HG03135 (cell line): ENCODE measurements around the gene TYW1B.
"Not testable (repeated sequence)": the region's sequence is repeated elsewhere in the genome, so short reads cannot be mapped to it uniquely, and the experiment has no call there.

Source experiments
- ATAC-seq: cut with Tn5 transposase; IDR thresholded peaks from one replicate; pipeline ENCODE4 v1.9.1; 2021; ENCODE audit warnings: mild to moderate bottlenecking, moderate library complexity; ENCODE audit not compliant: unreplicated experiment

Gene TYW1B

GRCh38 chr7:72583620-72584361, 244.2 kb downstream of the TYW1B start:
- not testable (repeated sequence) for ATAC-seq

GRCh38 chr7:72580142-72580770, 247.7 kb downstream of the TYW1B start:
- ATAC-seq, result not testable (repeated sequence)

- ATAC-seq, result no peak
Observed at GRCh38 chr7:72577107-72577506, 250.9 kb downstream of the TYW1B start.

- ATAC-seq, result not testable (repeated sequence)
Observed at GRCh38 chr7:72561988-72562387, 266.0 kb downstream of the TYW1B start.

GRCh38 chr7:72559546-72559945, 268.5 kb downstream of the TYW1B start:
- not testable (repeated sequence) for ATAC-seq

GRCh38 chr7:72556733-72557132, 271.3 kb downstream of the TYW1B start:
- not testable (repeated sequence) for ATAC-seq

GRCh38 chr7:72555238-72555637, 272.8 kb downstream of the TYW1B start:
- ATAC-seq, result not testable (repeated sequence)

GRCh38 chr7:72554401-72554800, 273.6 kb downstream of the TYW1B start:
- not testable (repeated sequence) for ATAC-seq

- ATAC-seq, result not testable (repeated sequence)
Observed at GRCh38 chr7:72550454-72550853, 277.5 kb downstream of the TYW1B start.

GRCh38 chr7:72546586-72547237, 281.3 kb downstream of the TYW1B start:
- not testable (repeated sequence) for ATAC-seq

- ATAC-seq, result not testable (repeated sequence)
Observed at GRCh38 chr7:72544531-72544930, 283.5 kb downstream of the TYW1B start.

- ATAC-seq, result no peak
Observed at GRCh38 chr7:72540923-72541322, 287.1 kb downstream of the TYW1B start.

GRCh38 chr7:72540106-72540611, 287.8 kb downstream of the TYW1B start:
- ATAC-seq, result no peak

GRCh38 chr7:72539702-72540101, 288.3 kb downstream of the TYW1B start:
- ATAC-seq, result no peak

- no peak for ATAC-seq
Observed at GRCh38 chr7:72538856-72539255, 289.1 kb downstream of the TYW1B start.

GRCh38 chr7:72538147-72538546, 289.9 kb downstream of the TYW1B start:
- no peak for ATAC-seq

GRCh38 chr7:72536038-72536437, 292.0 kb downstream of the TYW1B start:
- not testable (repeated sequence) for ATAC-seq

- not testable (repeated sequence) for ATAC-seq
Observed at GRCh38 chr7:72531048-72531447, 297.0 kb downstream of the TYW1B start.
